Transverse colon (tissue), 4 donors: ENCODE measurements around the gene STRA6. TPM values are rescaled to one million over a fixed set of nuclear protein-coding genes. Genes with fewer than 3 reads are reported as not detected.

Experiments used
- DNase-seq: peaks from one replicate; pipeline ENCODE4 v3.0.0-alpha.2; 2019
- H3K27ac ChIP-seq, 4 donors: fragments of 200-600 bp; sonication (generic); 2 replicates each; pipeline ENCODE4 v1.5.1; 2016 to 2018; ENCODE audit warnings: inconsistent platforms in 4 of 4
- H3K27me3 ChIP-seq: fragments of 200-600 bp; sonication (generic); 2 replicates; pipeline ENCODE4 v1.5.1; 2017; ENCODE audit warnings: inconsistent platforms
- H3K36me3 ChIP-seq, 4 donors: fragments of 200-600 bp; sonication (generic); 2 replicates each; pipeline ENCODE4 v1.5.1; 2017 to 2019; ENCODE audit warnings: inconsistent platforms in 4 of 4
- H3K4me1 ChIP-seq, 4 donors: fragments of 200-600 bp; sonication (generic); 2 replicates each; pipeline ENCODE4 v1.5.1; 2017 to 2020; ENCODE audit warnings: inconsistent platforms in 4 of 4
- H3K4me3 ChIP-seq, 4 donors: fragments of 200-600 bp; sonication (generic); 1 replicate in 1 of 4; 2 replicates in 3 of 4; pipeline versions ENCODE4 v1.5.1 to v1.6.1; 2017 to 2019; ENCODE audit warnings: inconsistent platforms in 4 of 4
- H3K9me3 ChIP-seq, 2 donors: fragments of 200-600 bp; sonication (generic); 2 replicates each; pipeline ENCODE4 v1.5.1; 2017 to 2019; ENCODE audit warnings: inconsistent platforms in 2 of 2
- CTCF ChIP-seq, 5 experiments: fragments of 200-600 bp in 3 of 5; fragments of 450-650 bp in 2 of 5; sonication (generic) in 3 of 5; IDR thresholded peaks; 1 replicate in 2 of 5; 2 replicates in 3 of 5; pipeline ENCODE4 v1.5.1; 2016 to 2017; ENCODE audit warnings: antibody characterized with exemption in 5 of 5, inconsistent platforms in 3 of 5, mild to moderate bottlenecking in 2 of 5, moderate library complexity in 1 of 5
- EP300 ChIP-seq: sonication (generic); formaldehyde crosslinking; IDR thresholded peaks from one replicate; pipeline ENCODE4 v1.6.1; 2017; ENCODE audit warnings: antibody characterized with exemption, low read depth
- POLR2A ChIP-seq: fragments of 450-650 bp; IDR thresholded peaks from one replicate; pipeline ENCODE4 v1.6.1; 2016; ENCODE audit warnings: antibody characterized with exemption, mild to moderate bottlenecking, moderate library complexity
- POLR2AphosphoS5 ChIP-seq, 3 donors: sonication (generic); formaldehyde crosslinking; IDR thresholded peaks; one replicate each; pipeline ENCODE4 v1.6.1; 2016; ENCODE audit warnings: antibody characterized with exemption in 3 of 3
- WGBS, 2 donors: methylation state at CpG; one replicate each; pipeline ENCODE4 v1.1.5; 2018; ENCODE audit warnings: low coverage in 1 of 2; 5-methylcytosine and 5-hydroxymethylcytosine counted together
- in situ Hi-C, 4 donors: fragments of 200-750 bp; cut with MboI; loops; one replicate each; pipeline versions ENCODE4 v1.15.0 to v1.15.1; 2017; ENCODE audit warnings: low sequenced_read_pairs in 3 of 4, low pct_ligation_motif_present in 1 of 4, low pct_unique_long_range_greater_than_20kb in 1 of 4
- intact Hi-C: fragments of 100-400 bp; cut with DNase I; formaldehyde crosslinking; loops from one replicate; pipeline ENCODE4 v1.15.1; 2023; ENCODE audit warnings: low total_unique reads
- small RNA-seq, 4 donors: library from RNA; depleted of rRNA; stranded (forward); fragments of <200 nt; gene quantifications; one replicate each; pipeline ENCODE3, GENCODE V24; 2016
- total RNA-seq, 4 donors: library from RNA; depleted of rRNA; stranded (reverse); fragments of >200 nt; gene quantifications; one replicate each; pipeline ENCODE4 v1.1.0, GENCODE V29; 2016

The STRA6 gene
- total RNA-seq, 4 donors from 2014 or later = not detected

GRCh38 chr15:74130155-74130848 lies 72.3 kb downstream of the STRA6 start, which contains the start of gene ISLR2:
Gene ISLR2 (plus strand): TSS chr15:74130586. CDS start chr15:74132755, 2,169 bp downstream.
- Histone ChIP-seq H3K27ac (no peak within 1 kb of the TSS), H3K4me3 (no peak within 1 kb of the TSS), H3K27me3 (peaks cover 92% of the 10 kb centered on the region), H3K9me3 (no peaks in the 10 kb centered on the region), H3K4me1 (peaks cover 3 to 31% (median 10%) of the 10 kb centered on the region in 4 donors), H3K36me3 (no peaks in the 10 kb centered on the region)
- in situ Hi-C loops (loop anchor here in 1 of 4 donors (25.0 kb wide), 1 partner anchor 182 kb away; no protein-coding TSS in a partner anchor), intact Hi-C loops (no loop called here)
- 7% methylated on average over 44 of the region's 53 CpGs; no CpG with 5 or more reads in 1 of the 2 donors for WGBS, 2 donors
- TF ChIP-seq POLR2A (no peak), POLR2AphosphoS5 (IDR thresholded peaks at IDR 0.05) (no peak), CTCF (IDR thresholded peaks at IDR 0.05) (no peak), EP300 (no peak)
- DNase-seq = no peak

GRCh38 chr15:74129586-74130154 lies 72.9 kb downstream of the STRA6 start:
- Histone ChIP-seq H3K4me1 (peaks cover 3 to 26% (median 8%) of the 10 kb centered on the region in 4 donors), H3K27ac (no peak overlapping the region), H3K36me3 (no peaks in the 10 kb centered on the region), H3K4me3 (no peak overlapping the region), H3K27me3 (peaks cover 92% of the 10 kb centered on the region), H3K9me3 (no peaks in the 10 kb centered on the region)
- no peak for TF ChIP-seq EP300
- TF ChIP-seq POLR2AphosphoS5 (IDR thresholded peaks at IDR 0.05) = no peak
- TF ChIP-seq CTCF (IDR thresholded peaks at IDR 0.05) = no peak
- TF ChIP-seq POLR2A = no peak
- in situ Hi-C loops (loop anchor here in 3 of 4 donors (5.0 to 25.0 kb wide), 4 partner anchors 75 to 183 kb away; no protein-coding TSS in a partner anchor), intact Hi-C loops (no loop called here)
- 9% methylated on average over 20 of the region's 40 CpGs; no CpG with 5 or more reads in 1 of the 2 donors for WGBS, 2 donors
- DNase-seq = no peak

Small RNA genes within 50 kb of the gene (small RNA-seq; reads per million reads assigned to genes)
- 0 reads per million in 4 donors for gene RF00017

Other genes starting within 250 kb of the STRA6 start
- 10 to 100 TPM in 1 of 4 donors, 1 to 10 TPM in 2, under 1 TPM in 1; 0.75 to 14.6 (median 4.5) TPM for gene STOML1, start 210.5 kb downstream of the STRA6 start, total RNA-seq
- gene PML, start 208.1 kb downstream of the STRA6 start, total RNA-seq = 100 to 1,000 TPM in 1 of 4 donors, 10 to 100 TPM in 3; 35.1 to 128 (median 70.0) TPM
- not detected for gene GOLGA6A, start 120.2 kb downstream of the STRA6 start, total RNA-seq
- 10 to 100 TPM in 1 of 4 donors, 1 to 10 TPM in 1, under 1 TPM in 2; 0.41 to 27.3 (median 1.4) TPM for gene ISLR2, start 72.2 kb downstream of the STRA6 start, total RNA-seq
- 100 to 1,000 TPM in 1 of 4 donors, 10 to 100 TPM in 3; 18.8 to 191 (median 25.5) TPM for gene ISLR, start 29.1 kb downstream of the STRA6 start, total RNA-seq
- gene CCDC33, start 33.5 kb upstream of the STRA6 start, total RNA-seq = under 1 TPM in 1 of 4 donors, not detected in 3; 0.16 TPM
- gene CYP11A1, start 164.9 kb upstream of the STRA6 start, total RNA-seq = under 1 TPM in 2 of 4 donors, not detected in 2; 0.40 to 0.79 TPM
- 1 to 10 TPM in 3 of 4 donors, under 1 TPM in 1; 0.20 to 5.6 (median 3.1) TPM for gene SEMA7A, start 231.2 kb upstream of the STRA6 start, total RNA-seq